Coronary artery (tissue), 2 donors: ENCODE data around the gene MAGI1.

Experiments
- DNase-seq: peaks from one replicate; pipeline ENCODE4 v3.0.0-alpha.2; 2017; ENCODE audit warnings: low spot score
- H3K27ac ChIP-seq, 2 donors: fragments of 200-600 bp; sonication (generic); one replicate each; pipeline ENCODE4 v1.5.1; 2016 to 2019
- H3K4me3 ChIP-seq: fragments of 200-600 bp; sonication (generic); 2 replicates; pipeline ENCODE4 v1.5.1; 2016; ENCODE audit warnings: mild to moderate bottlenecking, moderate library complexity
- TF ChIP-seq, protein P1 (sequence below): fragments of 200-600 bp; sonication (generic); IDR thresholded peaks from one replicate; pipeline ENCODE4 v1.5.1; 2019; ENCODE audit warnings: antibody characterized with exemption

The MAGI1 gene

DNA sequence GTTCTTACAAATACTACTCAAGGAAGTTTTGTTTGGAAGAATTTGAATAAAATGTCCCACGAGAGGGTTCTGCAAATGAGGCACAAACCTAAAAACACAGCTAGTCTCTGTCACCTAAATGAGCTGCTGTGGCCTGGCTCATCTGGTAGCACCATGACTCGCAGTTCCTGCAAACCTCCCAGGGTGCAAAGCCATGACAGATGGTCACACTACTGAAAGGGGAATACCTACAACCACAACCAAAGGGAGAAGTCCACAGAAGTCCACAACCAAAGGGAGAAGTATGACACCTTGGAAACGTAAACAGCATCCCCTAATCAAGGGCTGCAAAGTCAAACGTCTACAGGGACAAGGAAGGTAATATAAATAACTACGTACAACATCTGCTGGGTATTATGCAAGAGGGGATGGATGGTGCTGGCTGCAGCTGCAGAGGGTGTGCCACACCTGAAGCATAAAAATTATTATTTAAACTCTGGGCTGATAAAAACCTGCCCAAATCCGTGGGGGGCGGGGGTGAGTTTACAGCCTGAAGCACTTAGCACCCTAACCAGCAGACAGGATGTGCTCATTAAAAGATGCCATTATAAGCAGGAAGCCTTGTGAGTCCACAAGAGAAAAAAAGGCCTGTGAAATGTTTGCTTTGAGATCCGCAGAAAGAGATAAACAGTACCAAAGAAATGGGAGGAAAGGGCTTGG is 184.0 kb downstream of the MAGI1 start:
- TF ChIP-seq, protein P1, sequence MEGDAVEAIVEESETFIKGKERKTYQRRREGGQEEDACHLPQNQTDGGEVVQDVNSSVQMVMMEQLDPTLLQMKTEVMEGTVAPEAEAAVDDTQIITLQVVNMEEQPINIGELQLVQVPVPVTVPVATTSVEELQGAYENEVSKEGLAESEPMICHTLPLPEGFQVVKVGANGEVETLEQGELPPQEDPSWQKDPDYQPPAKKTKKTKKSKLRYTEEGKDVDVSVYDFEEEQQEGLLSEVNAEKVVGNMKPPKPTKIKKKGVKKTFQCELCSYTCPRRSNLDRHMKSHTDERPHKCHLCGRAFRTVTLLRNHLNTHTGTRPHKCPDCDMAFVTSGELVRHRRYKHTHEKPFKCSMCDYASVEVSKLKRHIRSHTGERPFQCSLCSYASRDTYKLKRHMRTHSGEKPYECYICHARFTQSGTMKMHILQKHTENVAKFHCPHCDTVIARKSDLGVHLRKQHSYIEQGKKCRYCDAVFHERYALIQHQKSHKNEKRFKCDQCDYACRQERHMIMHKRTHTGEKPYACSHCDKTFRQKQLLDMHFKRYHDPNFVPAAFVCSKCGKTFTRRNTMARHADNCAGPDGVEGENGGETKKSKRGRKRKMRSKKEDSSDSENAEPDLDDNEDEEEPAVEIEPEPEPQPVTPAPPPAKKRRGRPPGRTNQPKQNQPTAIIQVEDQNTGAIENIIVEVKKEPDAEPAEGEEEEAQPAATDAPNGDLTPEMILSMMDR: no peak
- no peak overlapping the region for H3K27ac ChIP-seq
- no peak overlapping the region for H3K4me3 ChIP-seq
- no peak for DNase-seq

DNA sequence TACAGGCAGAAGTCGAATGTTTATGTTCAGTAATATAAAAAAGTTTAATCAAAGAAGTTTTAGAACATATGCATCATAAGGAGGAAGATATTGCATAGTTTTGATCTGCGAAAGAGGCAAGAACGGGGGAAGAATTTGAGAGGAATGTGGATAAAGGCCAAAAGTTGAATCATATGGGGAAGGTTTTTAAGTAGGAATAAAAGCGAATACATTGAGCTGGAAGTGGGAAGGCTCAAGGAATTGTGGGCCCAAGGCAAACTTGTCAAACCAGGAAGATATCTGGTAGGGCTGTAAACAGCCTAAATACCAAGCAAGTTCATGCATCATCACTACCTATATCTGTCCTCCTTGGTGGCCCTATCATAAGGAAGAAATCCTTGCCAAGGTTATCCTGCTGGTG is 186.9 kb downstream of the MAGI1 start:
- Histone ChIP-seq H3K4me3 (no peak overlapping the region), H3K27ac (no peak overlapping the region)
- TF ChIP-seq, protein P1: no peak
- DNase-seq: no peak

DNA sequence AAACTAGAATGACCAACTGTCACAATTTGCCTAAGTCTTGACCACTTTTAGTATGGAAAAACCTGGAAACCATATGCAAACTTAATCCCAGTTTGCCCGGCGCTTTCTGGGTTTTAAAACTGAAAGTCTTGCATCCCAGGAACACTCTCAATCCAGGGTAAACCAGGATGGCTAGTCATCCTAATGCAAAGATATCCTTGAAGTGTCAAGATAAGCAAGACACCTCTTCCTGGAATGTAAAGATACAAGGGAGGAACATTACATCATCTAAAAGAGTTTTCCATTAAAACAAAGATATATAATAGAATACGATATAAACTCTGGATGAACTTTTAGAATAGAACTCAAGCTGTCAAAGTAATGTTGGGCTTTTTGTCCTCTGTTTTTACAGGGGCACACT is 188.5 kb downstream of the MAGI1 start:
- TF ChIP-seq, protein P1: no peak
- no peak overlapping the region for H3K27ac ChIP-seq
- DNase-seq: no peak
- no peak overlapping the region for H3K4me3 ChIP-seq

DNA sequence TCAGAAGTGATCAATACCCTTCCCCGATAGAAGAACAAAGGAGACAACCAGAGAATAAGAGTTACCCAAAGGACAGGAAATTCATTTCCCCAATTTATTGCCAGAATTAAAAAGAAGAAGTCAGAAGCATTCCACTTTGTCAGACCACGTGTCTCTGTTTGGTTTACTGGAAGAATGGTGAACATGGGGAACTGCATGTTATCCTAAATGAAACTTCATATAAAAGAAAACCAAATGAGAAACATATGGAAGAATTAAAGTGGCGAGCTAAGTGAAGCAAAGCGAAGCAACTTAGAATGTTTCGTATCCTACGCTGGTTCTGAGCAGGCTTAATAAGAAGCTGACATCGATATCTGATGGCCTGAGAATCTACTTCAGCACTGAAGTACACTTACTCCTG is 190.7 kb downstream of the MAGI1 start:
- no peak for DNase-seq
- H3K4me3 ChIP-seq: no peak overlapping the region
- H3K27ac ChIP-seq: no peak overlapping the region
- TF ChIP-seq, protein P1: no peak

DNA sequence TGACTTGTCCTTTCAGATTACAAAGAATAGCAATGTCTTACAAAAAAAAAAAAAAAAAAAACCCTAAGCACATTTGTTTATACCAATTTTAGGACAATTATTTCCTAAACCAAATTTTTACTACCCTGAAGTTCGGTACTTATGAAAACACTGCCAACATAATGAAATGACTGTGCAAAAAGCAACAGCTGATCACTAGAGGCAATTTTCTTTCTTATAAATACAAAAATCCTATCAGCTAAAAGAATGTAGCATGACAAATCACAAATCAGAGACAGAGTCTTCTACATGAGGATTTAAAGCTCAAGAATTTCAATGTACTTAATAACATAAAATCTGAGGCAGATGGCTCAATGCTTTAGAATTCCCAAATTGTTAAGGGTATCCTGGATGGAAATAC is 191.8 kb downstream of the MAGI1 start:
- TF ChIP-seq, protein P1: no peak
- no peak overlapping the region for H3K27ac ChIP-seq
- H3K4me3 ChIP-seq: no peak overlapping the region
- DNase-seq: no peak

DNA sequence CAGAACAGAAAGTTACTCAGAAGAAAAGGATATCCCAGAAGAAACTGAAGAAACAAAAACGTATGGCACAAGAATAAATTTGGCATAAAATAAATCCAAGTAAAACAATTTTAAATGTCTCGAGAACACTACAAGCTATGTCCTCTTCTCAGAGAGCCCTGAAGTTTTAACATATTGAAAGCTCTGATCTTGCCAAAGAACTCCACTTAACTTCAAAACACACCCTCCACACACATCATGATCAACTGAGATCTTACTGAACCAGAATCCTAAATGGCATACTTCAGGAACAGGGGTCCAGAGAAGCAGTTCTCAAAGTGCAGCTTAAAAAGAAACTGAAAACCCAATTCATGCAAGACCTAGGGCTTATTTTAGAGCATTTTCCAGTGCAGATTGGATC is 194.3 kb downstream of the MAGI1 start:
- no peak for DNase-seq
- TF ChIP-seq, protein P1: no peak
- Histone ChIP-seq H3K27ac (no peak overlapping the region), H3K4me3 (no peak overlapping the region)

DNA sequence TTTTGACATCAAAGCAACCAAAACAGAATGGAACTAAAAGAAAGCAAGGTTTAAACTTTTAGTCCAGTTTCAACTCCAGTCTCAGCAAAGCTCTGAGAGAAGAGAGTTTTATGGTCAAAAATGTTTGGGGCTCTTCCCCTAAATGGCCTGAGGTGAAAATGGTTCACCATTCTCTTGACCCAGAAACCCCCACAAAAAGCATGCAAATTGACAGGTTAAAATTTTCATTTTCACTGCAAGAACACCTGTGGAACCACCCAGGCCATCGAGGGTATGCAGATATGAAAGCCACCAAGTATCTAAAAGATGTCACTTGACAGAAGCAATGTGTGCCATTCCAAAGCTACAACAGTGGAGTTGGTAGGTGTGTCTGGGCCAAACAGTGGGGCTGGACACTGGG is 195.0 kb downstream of the MAGI1 start:
- TF ChIP-seq, protein P1: no peak
- Histone ChIP-seq H3K4me3 (no peak overlapping the region), H3K27ac (no peak overlapping the region)
- DNase-seq: no peak
